GM21723 (cell line): ENCODE measurements around the gene INTS3.
"Not testable (repeated sequence)": the region's sequence is repeated elsewhere in the genome, so short reads cannot be mapped to it uniquely, and the experiment has no call there.

Source experiments
- ATAC-seq: cut with Tn5 transposase; IDR thresholded peaks from one replicate; pipeline ENCODE4 v1.9.1; 2021; ENCODE audit warnings: mild to moderate bottlenecking, moderate library complexity; ENCODE audit not compliant: unreplicated experiment

The INTS3 gene

DNA sequence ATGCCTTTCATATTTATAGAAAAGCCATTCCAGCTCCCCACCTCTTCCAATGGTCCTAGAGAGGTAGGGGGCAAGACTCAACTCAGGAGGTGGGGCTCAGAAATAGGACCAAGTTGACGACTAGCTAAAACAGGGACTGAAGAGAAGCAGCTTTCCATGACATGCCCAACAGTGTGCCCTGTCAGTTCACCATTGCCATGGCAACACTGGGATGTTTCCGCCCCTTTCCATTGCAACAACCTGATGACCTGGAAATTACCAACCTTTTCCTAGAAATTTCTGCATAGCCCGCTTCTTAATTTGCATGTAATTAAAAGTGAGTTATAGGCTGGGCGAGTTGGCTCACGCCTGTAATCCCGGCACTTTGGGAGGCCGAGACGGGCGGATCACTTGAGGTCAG, 22.4 kb upstream of the INTS3 start:
- no peak for ATAC-seq

DNA sequence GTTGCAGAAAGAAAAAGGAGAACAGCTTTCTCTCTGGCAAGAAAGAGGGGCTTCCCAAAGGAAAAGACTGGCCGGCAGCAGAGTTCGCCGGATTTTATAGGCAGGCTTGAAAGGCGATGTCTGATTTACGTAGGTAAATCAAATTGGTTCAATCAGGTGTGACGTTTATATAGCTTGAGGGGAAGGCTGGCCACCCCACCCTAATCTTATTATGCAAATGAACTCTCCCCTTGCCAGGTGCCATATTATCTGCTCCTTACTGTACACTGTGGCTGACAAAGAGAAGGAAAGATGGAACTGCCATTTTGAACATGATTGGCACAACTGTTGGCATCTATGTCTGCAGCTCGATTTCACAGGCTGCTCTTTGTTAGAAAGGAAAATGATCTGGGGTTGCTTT, 16.8 kb upstream of the INTS3 start:
- no peak for ATAC-seq

DNA sequence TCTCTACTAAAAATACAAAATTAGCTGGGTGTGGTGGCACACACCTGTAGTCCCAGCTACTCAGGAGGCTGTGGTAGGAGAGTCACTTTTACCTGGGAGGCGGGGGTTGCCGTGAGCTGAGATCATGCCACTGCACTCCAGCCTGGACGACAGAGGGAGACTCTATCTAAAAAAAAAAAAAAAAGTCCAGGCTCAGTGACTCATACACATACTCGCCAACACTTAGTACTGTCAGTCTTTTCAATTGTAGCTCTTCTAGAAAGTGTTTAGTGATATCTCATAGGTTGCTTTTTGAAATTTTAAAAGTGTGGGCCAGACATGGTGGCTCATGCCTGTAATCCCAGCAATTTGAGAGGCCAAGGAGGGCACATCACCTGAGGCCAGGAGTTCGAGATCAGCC, 11.6 kb upstream of the INTS3 start:
- ATAC-seq: not testable (repeated sequence)

DNA sequence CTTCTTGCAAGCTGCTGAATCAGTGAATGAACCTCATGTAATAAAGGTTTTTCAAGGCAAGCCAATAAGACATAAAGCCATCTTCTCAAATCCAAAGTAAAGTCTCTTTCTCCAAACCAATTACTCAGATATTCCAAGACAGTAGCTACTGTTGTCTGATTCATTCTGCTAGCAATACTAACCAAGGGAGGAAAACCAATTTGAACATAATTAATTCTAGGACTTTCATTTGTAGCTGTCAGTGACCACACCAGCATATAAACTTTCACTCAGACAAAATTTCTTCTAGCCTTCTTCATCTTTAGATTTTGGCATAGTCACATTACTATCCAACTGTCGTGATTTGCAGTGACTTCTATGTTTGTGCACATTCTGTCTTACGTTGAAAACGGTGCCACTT, 10.5 kb upstream of the INTS3 start:
- no peak for ATAC-seq

DNA sequence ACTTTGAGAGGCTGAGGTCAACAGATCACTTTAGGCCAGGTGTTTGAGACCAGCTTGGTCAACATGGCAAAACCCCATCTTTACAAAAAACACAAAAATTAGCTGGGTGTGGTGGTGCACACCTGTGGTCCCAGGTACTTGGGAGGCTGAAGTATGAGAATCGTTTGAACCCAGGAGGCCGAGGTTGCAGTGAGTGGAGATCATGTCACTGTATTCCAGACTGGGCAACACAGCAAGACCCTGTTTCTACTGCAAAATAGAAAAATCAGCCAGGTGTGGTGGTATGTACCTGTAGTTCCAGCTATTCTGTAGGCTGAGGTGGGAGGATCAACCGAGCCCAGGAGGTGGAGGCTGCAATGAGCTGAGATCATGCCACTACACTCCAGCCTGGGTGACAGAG, 4.2 kb upstream of the INTS3 start:
- ATAC-seq: no peak

DNA sequence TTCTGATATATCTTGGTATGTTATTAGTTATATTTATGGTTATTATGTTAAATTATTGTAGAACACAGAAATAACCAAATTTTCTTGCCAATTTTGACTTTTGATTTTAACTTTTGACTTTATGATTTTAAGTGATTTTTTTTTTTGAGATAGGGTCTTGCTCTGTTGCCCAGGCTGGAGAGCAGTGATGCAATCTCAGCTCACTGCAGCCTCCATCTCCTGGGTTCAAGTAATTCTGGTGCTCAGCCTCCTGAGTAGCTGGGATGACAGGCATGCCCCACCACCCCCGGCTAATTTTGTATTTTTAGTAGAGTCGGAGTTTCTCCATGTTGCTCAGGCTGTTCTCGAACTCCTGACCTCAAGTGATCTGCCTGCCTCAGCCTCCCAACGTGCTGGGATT, 3.2 kb upstream of the INTS3 start:
- ATAC-seq: not testable (repeated sequence)

DNA sequence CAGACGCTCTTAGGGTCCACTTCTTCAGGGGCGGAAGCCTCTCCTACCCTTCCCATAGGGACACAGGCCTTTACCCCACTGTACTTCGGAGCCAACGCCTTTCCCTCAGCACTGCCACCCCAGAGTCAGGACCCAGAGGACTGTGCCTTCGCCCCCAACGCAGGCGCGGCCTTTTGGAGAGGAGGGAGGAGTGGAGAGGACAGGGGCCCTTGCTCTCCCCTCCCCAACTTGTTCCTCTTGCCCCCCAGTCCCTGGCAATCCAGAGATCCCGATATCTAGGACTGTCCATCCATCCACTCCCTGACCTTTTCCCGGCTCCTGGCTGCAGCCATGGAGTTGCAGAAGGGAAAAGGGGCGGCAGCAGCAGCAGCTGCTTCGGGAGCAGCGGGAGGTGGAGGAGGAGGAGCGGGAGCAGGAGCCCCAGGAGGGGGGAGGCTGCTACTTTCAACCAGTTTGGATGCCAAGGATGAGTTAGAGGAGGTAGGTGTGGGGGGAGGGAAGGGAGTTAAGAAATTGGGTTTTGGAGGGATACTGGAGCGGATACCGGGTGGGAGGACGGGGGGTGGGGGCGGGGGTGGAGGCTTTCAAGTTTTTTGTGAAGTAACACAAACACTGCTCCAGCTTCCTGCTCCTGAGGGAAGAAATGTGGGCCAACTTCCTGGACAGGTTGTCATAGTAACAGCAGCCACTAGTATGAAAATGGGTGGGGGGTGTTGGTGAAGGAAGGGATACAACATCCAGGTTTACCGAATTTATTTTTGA, 636 bp downstream of the INTS3 start:
- peak; percentile 7 for ATAC-seq

DNA sequence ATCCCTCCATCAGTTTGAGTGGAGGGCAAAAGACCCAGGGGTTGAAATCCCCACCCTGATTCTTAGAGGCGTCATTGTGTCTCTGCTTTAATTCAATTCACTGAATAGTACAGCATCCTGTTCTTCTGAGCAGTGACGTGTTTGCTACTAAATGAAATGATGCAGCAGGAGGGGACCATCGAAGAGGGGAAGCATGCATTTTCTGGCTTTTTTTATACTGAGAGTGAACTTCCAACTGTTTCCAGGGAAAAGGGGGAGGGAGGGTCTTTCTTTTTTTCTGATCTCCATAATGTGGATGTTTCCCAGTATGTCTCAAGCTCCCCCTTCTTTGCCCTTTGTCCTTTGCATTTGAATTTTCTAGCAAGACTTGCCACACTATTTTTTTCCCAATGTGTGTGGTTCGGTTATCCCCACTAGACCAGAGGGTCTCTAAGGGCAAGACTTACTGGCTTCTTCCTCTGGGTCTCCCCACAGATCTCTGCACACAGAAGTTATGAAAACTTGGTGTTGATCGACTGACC, 2.7 kb downstream of the INTS3 start:
- no peak for ATAC-seq

DNA sequence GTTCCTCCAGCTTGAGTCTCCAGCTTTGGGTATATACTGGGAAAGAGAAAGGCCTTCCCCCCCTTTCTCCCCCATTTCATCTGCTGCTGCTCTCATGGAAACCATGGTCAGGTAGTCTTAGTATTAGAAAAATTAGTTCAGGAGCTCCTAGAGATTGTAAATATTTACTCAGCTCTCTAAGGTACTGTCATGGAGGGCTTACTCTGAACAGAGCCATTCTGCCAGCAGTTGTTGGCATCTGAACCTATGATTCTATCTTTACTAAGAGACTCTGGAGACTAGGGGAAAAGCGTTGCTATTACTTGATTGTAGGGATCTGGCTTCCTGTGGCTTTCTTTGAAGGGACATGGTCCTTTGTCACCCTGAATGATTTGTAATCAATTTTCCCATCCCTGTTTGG, 6.1 kb downstream of the INTS3 start:
- no peak for ATAC-seq

DNA sequence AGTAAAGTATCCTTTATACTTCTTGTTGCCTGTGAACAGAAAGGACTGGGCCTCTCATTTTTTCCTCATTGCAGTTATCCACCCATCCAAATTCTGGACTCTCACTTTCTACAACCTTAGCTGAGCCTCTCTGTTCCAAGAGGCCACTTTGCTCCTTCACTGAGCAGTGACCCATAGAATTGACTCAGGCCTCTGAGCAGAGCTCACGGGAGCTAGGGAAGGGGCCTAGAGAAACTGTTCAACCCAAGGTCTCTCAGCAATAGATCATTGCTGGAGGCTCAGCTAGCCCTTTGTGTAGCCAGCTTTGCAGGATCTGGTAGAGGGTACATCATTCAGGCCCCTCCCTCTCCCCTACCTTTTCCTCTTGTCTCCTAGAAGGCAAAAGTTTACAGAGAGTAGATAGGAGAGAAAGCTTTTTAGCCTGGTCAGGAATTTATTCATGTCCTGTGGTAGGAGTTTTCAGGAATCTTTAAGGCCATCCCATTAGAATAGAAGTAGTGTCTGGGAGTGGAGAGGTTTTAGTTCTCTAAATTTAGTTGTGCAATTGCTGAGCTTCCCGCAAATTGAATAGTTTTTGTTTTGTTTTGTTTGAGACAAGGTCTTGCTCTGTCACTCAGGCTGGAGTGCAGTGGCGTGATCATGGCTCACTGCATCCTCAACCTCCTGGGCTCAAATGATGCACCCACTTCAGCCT, 6.7 kb downstream of the INTS3 start:
- ATAC-seq: no peak

DNA sequence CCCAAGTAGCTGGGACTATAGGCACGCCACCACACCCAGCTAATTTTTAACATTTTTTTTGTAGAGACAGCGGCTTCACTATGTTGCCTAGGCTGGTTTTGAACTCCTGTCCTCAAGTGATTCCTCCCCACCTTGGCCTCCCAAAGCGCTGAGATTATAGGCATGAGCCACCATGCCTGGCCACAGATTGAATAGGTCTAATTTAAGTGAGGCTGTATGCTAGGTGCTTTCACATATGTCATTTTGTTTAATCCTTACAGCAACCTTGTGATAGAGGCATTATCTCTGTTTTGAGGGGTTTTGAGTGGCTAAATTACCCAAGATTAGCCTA, 7.2 kb downstream of the INTS3 start:
- no peak for ATAC-seq

DNA sequence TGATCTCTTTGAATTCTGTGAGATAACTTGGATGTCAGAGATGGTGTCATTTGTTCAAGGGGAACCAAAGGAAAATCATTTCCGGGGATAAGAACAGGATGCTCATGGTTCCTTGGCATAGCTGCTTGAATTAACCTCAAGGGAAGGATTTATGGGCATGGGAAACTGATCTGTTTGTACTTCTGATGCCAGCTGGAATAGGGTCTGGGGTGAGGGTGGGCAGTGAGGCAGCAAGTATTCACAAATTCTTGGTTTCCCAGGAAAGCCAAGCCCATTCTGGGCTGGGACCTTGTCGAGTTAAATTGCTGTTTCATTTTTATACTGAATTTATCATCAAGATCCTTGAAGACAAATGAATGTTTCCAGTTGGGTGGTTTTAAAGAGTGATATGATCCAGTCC, 14.1 kb downstream of the INTS3 start:
- no peak for ATAC-seq

DNA sequence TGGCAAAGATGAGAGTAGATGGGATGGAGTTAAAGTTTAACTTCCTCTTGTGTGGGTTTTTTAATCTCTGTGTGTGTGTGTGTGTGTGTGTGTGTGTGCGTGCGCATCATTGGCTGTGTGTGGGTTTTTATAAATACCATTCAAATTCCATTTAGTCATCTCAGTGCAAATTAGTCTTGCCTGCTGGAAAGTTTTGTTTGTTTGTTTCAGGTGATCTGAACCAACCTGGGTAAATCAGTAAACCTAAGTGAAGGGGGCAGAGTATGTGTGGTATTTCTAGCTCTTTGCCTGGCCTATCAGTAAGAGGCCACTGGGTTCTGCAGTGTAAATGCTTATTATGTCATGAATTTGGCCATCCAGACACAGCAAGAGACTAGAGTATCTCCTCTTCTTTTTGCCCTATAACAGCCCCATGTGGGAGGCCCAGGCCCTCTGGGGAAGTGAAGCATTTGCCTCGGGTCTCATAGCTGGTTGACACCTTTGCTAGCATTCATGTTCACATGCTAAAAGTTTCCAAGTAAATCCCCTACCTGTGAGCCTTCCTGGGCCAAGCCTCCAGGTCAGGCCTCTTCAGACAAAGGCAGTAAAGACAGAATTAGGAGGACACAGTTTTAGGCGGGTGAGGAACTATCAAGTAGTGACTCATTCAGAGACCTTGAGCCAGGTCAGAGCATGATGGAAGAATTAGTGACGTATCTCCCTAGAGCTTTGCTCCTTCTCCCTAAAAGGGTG, 14.7 kb downstream of the INTS3 start:
- no peak for ATAC-seq

DNA sequence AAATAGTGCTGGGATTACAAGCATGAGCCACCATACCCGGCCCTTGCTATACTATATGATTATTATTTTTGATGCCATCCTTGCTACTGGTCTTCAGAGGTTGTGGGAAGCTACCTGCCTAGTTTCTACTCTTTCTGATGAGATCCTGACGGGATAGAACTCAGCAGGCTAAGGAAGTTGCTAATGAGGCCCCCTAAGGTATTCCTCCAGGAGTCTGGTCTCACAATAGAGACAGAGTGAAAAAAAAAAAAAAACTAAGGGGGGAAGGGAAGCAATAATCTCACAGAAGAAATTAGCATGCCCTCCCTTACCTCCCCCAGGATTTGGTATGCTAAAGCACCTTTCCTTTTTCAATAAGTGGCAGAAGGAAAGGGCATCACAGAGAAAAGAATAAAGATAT, 17.6 kb downstream of the INTS3 start:
- no peak for ATAC-seq

DNA sequence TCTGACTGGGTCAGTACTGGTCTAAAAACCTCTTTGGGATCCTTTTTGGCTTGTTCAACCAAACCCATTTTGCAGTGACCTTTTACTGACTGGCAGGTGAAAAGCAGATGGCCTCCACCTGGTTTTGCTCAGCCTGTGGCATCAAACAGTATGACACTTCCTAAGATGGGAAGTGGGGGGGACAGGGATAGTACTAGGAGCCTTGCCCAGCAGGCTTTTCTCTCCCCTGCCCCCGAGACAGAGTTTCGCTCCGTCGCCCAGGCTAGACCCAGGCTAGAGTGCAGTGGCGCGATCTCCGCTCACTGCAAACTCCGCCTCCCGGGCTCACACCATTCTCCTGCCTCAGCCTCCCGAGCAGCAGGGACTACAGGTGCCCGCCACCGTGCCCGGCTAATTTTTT, 18.3 kb downstream of the INTS3 start:
- no peak for ATAC-seq

DNA sequence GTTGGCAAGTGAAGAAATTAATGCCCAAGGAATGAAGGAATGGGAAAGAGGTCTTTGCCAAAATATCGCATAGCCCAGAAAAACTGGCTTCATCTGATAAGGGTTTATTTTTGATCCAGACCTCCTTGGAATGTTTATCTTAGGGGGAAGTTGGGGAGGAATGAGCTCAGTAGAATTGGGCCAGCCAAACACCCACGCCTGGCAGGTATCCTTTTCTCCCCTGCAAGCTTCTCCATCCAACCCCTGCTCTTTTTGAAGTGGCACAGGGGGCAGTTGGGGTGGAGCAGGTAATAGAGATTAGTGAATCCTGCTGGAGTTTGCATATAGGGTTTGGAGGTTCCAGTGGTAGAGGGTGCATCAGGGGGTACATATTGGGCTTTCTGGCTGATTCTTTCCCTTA, 21.1 kb downstream of the INTS3 start:
- no peak for ATAC-seq

DNA sequence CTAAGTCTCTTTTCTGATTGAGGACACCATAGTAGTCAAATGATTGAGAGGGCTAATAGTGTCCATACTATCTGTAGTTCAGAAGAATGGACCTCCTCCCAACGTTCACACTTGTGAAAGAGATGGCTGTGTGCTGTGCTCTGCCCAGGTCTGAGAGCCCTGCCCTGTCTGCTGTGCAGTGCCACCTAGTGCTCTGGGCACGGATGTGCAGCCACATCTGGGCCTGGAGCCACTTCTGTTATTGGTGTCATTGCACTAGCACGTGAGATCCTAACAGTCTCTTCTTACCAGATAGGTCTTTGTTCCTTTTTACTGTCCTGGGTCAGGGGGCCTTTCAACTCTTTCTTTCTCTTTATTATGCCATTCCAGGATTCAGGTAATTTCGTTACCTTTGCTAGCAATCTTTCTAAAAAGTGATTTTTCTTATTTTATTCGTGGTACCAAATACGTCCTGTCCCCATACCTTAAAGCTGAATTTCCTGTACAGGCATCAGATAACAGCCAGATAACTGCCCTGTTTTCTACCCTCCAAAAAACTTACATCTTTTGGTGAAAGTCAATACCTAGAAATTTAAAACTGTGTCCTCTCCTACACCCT, 21.7 kb downstream of the INTS3 start:
- peak; percentile 87 for ATAC-seq

DNA sequence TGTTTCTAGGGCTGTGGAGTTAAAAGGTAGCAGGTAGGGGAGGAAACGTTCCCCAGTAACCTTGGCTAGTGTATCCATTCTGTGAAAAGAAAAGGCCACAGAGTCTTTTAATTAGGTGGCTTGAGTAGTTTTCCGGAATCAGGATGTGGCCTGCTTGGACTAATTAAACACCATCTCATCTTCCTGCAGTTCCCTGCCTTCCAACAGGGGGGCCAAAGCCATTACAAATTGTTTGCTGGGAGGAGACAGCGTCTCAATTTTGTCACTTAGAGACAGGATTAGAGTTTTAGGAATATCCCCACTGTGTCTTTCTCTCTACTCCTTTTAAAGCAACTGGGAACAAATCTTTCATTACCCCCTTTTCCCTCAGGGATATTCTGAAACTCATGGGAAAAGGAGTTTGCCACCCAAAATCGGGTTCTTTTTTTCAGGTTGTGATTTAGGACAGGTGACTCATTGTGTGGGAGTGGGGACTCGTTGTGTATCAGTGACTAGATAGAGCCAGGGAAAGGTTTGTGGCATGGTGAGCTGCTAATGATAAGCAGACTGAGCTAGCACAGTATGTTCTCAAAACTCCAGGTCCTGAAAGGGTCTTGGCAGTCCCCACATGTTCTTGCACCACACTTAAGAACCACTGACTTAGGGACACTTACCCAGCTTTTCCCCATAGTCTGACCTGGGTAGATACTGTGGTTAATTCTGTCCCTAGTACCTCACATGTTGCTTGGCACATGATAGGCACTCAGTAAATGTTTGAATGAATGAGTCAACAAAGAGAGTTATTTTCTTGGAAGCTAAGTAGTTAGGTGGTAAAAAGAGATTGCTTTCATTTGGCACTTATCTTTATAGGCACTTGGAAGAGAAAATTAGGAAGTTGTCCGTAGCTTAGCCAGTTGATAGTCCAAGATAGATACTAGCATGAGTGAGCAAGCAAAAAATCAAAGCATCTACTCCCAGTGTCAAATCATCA, 22.5 kb downstream of the INTS3 start:
- ATAC-seq: no peak

DNA sequence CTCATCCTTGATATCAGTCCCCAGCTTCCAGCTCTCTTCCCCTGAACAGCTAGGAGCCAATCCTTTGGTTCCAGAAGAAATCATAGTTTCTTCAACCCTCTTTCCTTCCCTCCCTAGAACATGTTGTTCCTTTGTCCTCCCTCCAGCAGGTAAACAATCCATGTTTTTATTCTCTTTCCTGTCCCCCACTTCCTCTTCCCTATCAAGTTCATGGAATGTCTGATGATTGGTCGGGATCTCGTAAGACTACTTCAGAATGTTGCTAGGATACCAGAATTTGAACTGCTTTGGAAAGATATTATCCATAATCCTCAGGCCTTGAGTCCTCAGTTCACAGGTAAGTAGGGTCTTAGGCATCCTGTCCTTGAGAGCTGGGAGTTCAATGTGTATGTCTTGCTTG, 24.2 kb downstream of the INTS3 start:
- no peak for ATAC-seq

DNA sequence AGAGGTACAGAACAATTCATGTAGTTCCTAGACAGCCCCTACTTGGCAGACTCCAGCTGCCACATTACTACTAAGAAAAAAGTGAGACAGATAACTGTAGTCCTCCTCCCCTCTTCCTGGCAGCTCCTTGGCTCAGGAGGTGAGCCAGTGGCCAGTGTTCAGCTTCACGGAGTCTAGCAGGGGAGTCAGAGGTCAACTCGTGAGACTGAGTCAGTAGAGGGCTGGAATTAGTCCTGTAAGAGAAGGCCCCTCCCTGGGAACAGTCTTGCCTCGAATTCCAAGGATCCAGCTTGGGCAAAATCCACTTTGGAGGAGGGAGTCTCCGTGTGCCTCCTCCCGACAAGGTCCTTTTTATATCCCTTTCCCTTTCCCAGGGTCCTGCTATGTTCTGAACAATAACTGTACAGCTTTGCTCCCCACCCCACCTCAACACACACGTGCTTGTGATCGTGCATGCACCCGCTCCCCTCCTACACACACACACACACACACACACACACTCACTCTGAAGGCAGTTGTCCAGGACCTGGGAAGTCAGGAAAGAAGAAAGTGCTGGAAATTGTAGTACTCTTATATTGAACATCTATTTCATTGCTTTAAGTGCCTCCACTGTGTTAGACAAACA, 24.8 kb downstream of the INTS3 start:
- ATAC-seq: no peak
